ENCODE results near the gene ZNF189. TPM values are rescaled to one million over a fixed set of nuclear protein-coding genes. Genes with fewer than 3 reads are reported as not detected.

Gene ZNF189
- total and polyA plus RNA-seq, 2 of the 4 experiments (the other 2 are of a cell fraction), result 5.9 to 19.9 TPM

DNA sequence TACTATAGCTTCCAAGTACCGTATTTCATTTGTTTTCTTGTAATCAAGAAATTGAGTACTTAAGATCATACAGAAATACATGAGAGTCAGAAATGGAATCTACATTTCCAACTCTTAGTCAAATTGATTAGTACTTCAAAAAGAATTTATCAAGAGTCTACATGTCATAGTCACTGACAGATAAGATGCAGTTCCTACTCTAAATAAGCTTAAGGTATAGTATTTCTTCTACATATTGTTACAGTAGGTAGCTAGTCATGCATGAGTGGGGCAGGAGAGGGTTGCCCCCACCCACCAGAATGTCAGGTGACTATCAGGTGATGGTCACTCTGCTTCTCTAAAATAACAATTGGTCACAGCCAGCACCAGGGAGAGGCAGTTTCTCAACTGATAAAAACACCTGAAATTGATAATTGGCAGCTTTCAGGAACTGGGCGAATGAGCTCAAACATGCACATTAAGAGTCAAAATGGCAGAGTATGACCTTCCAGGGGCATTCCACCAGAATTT lies 16.8 kb upstream of the ZNF189 start:
- Histone ChIP-seq H2BK20ac (ENCODE audit: low read depth, low read length) (no peak overlapping the region), H2BK15ac (ENCODE audit: low read depth, low read length) (no peak overlapping the region), H3K4ac (ENCODE audit: low read depth, low read length) (no peak overlapping the region), H3K36me3 (ENCODE audit: control insufficient read depth, insufficient read depth, low read length) (no peaks in the 10 kb centered on the region), H4K20me1 (ENCODE audit: insufficient read depth, low read length) (no peaks in the 10 kb centered on the region), H4K5ac (ENCODE audit: low read depth, low read length) (no peak overlapping the region), H4K8ac (ENCODE audit: low read depth in 2 of 2, low read length in 2 of 2) (no peak overlapping the region), H3K4me3 (ENCODE audit: insufficient read depth, low read depth, low read length) (no peak overlapping the region), H2AK9ac (replicated peaks; ENCODE audit: low read depth, low read length, poor library complexity) (no peak overlapping the region), H3K14ac (replicated peaks; ENCODE audit: low read depth, low read length) (no peak overlapping the region), H3K27ac (ENCODE audit: insufficient read depth, low read length) (no peak overlapping the region), H3K9ac (ENCODE audit: low read depth, low read length) (no peak overlapping the region), H3K4me1 (ENCODE audit: control insufficient read depth, insufficient read depth, low read length) (no peaks in the 10 kb centered on the region), H2AK5ac (ENCODE audit: low read depth, low read length) (no peak overlapping the region), H3K4me2 (ENCODE audit: low read depth, low read length) (no peak overlapping the region), H3K18ac (ENCODE audit: low read depth, low read length) (no peak overlapping the region), H3K23ac (ENCODE audit: low read depth, low read length) (no peak overlapping the region), H3K27me3 (ENCODE audit: control insufficient read depth, insufficient read depth, low read length) (no peaks in the 10 kb centered on the region), H2AFZ (replicated peaks; ENCODE audit: low read length, poor library complexity) (no peak overlapping the region), H3K9me1 (ENCODE audit: insufficient read depth, low read length) (no peaks in the 10 kb centered on the region), H3K56ac (ENCODE audit: extremely low read depth, insufficient read depth, low read length) (no peak overlapping the region), H2BK5ac (ENCODE audit: low read depth, low read length, poor library complexity, severe bottlenecking) (no peak overlapping the region), H2BK120ac (ENCODE audit: low read depth, low read length) (no peak overlapping the region), H3K79me1 (ENCODE audit: low read depth in 1 of 2, low read length in 2 of 2) (no peaks in the 10 kb centered on the region), H3K9me3 (ENCODE audit: control insufficient read depth, insufficient read depth, low read length) (peaks cover 3% of the 10 kb centered on the region; the same call in 1 of the 2 replicates), H4K91ac (ENCODE audit: insufficient read depth, low read depth, low read length) (no peak overlapping the region)
- no TSS peak for BruUV-seq (replicated peaks)
- dilution Hi-C loops (cut with HindIII; ENCODE audit: low sequenced_read_pairs, unreplicated experiment) (no loop called here), in situ Hi-C loops (cut with MboI; ENCODE audit: low sequenced_read_pairs) (no loop called here), intact Hi-C loops (cut with micrococcal nuclease) (no loop called here)
- TF ChIP-seq CEBPB (IDR thresholded peaks at IDR 0.05; ENCODE audit: low read depth, low read length) (no peak), CHD1 (IDR thresholded peaks at IDR 0.05; ENCODE audit: low read depth, low read length) (no peak)
- TF ChIP-seq, protein P1, sequence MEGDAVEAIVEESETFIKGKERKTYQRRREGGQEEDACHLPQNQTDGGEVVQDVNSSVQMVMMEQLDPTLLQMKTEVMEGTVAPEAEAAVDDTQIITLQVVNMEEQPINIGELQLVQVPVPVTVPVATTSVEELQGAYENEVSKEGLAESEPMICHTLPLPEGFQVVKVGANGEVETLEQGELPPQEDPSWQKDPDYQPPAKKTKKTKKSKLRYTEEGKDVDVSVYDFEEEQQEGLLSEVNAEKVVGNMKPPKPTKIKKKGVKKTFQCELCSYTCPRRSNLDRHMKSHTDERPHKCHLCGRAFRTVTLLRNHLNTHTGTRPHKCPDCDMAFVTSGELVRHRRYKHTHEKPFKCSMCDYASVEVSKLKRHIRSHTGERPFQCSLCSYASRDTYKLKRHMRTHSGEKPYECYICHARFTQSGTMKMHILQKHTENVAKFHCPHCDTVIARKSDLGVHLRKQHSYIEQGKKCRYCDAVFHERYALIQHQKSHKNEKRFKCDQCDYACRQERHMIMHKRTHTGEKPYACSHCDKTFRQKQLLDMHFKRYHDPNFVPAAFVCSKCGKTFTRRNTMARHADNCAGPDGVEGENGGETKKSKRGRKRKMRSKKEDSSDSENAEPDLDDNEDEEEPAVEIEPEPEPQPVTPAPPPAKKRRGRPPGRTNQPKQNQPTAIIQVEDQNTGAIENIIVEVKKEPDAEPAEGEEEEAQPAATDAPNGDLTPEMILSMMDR (conservative IDR thresholded peaks at IDR 0.05; ENCODE audit: low read depth, low read length), result no peak
- ATAC-seq (ENCODE audit: low read depth) (no peak), DNase-seq (no peak)
- POLR2A ChIA-PET (ENCODE audit: unreplicated experiment), result no interaction called here
- CTCF ChIA-PET, result no interaction called here
- no CpG with 5 or more reads among the region's 2 CpGs for WGBS, 2 experiments (ENCODE audit: extremely low coverage in 2 of 2, insufficient read length in 1 of 2)

Measured in IMR-90 (cell line).